Measurements from ENCODE around the gene TRNT1.

TRNT1 gene

GRCh38 chr3:3113042-3113709 lies 13.6 kb upstream of the TRNT1 start:
- DNase-seq, result no peak

GRCh38 chr3:3117651-3118050 lies 9.1 kb upstream of the TRNT1 start:
- no peak for DNase-seq

DNA sequence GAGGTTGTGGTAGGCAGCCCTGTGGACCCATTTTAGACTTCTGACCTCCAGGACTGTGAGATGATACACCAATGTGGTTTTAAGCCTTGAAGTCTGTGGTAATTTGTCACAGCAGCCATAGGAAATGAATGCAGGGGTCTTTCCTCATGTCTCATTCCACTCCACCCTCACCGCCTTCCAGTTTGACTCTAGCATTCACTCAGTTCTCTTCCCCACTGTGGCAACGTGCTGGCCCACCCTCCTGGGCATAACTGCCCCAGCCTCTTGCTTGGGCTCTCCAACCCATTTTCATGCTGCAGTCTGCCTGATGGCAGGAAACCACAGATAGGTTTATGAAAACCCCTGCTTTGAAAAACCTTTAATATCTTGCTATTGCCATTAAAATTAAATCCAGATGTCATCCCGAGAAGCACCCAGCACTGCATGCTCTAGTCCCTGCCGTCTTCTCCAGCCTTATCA lies 7.3 kb upstream of the TRNT1 start:
- DNase-seq, result no peak

- DNase-seq, result no peak
Measured at GRCh38 chr3:3125977-3126376, 763 bp upstream of the TRNT1 start.

- no peak for DNase-seq
Measured at GRCh38 chr3:3127432-3128010, 781 bp downstream of the TRNT1 start.

DNA sequence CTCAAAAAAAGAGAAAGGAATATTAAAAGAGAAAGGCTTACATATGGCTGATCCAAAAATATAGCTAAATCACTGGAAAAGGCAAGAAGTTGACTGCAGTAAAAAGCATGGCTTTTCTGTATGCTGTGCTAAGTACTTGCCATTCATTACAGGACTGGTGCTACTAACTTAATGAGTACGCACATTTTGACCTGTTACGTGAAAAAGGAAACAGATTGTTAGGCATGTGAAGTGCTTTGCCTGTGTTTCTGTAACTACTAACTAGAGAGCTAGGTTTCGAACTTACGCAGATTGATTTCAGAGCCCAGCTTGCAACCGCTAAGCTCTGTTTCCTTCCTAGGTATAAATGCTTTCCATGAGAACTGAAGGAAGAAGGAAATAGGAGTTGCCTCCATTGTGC lies 2.8 kb downstream of the TRNT1 start:
- DNase-seq, result no peak

DNA sequence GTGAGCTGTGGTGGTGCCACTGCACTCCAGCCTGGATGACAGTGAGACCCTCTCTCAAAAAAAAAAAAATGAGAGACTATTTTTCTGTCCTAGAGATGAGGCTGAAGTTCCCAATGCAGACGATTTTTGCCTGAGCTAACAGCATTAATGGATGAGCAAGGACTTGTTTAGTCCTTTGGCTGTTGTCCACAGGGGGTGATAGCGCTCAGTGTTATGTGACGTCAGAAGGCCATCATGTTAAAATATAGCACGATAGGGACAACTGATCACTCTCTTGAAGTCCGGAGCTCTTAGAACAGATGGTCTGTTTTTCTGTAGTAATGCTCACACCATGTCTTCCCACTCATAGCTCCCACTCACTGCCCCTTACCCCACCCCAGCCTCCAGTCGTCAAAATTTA lies 6.8 kb downstream of the TRNT1 start:
- DNase-seq, result no peak

GRCh38 chr3:3134750-3135448 lies 8.2 kb downstream of the TRNT1 start:
- DNase-seq, result peak; percentile 7

DNA sequence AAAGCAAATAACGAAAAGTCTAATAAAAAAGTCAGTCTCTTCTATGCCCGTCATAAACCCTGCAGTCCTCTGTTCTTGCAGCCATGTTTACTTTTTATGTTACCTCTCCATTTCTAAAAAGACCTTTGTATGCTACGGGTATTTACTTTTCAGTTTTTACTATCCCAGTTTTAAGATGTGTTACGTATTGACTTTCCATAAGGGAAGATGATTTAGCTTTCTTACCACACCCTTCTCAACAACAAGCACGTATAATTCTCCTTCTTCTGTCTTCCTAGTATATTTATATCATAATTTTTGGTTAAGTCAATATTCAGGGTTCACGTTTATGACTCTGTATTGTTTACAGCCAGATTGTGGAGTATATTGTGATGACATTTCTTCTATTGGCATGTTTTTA lies 10.8 kb downstream of the TRNT1 start:
- DNase-seq, result no peak

GRCh38 chr3:3141939-3142338 lies 15.2 kb downstream of the TRNT1 start:
- DNase-seq, result no peak

GRCh38 chr3:3145831-3146230 lies 19.1 kb downstream of the TRNT1 start:
- DNase-seq, result no peak

- DNase-seq, result no peak
Measured at GRCh38 chr3:3149560-3149959, 22.8 kb downstream of the TRNT1 start.

- DNase-seq, result no peak
Measured at GRCh38 chr3:3151513-3151912, 24.8 kb downstream of the TRNT1 start.

- no peak for DNase-seq
Measured at GRCh38 chr3:3154879-3155610, 28.3 kb downstream of the TRNT1 start.

- no peak for DNase-seq
Measured at GRCh38 chr3:3157484-3157883, 30.7 kb downstream of the TRNT1 start.

DNA sequence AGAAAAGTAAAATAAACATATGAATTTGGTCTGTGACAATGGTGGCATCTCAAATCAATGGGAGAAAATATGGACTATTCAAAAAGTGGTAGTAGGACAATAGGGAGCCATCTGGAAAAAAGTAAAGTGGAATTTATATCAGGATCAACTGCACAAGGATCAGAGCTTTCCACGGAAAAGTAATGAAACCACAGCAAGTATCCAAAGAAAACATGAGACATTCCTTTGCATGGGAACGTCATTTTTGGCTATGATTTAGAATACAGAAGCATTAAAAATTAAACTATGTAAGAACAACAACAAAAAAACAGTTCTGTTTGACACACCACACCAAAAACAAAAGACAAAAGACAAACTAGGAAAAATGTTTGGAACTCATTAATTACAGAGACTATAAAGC lies 34.1 kb downstream of the TRNT1 start:
- no peak for DNase-seq

DNA sequence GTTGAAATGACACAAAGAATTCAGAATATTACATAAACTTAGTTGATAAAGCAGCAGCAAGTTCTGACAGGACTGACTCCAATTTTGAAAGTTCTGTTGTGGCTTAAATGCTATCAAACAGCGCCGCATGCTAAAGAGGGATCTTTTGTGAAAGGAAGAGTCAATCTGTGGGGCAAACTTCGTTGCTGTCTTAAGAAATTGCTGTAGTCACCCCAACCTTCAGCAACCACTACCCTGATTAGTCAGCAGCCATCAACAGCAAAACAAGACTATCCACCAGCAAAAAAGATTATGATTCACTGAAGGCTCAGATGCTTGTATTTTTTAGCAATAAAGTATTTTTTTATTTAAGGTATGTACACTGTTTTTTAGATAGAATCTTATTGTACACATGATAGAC lies 38.5 kb downstream of the TRNT1 start:
- DNase-seq, result no peak

GRCh38 chr3:3165650-3166049 lies 38.9 kb downstream of the TRNT1 start:
- no peak for DNase-seq

DNA sequence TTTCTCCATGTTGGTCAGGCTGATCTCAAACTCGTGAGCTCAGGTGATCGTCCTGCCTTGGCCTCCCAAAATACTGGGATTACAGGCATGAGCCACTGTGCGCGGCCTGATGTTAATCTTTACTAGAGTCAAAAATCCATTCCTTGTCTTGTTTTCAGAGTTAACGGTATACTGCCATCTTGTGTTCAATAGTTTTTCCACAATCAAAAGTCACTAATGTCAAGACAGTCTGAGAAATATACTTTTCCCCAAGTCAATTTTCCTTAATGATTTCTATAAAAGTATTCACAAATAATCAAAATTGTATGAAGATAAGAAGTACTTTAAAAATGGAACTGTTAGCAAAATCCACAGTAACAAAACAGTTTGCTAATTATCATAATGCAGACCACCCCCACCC lies 44.3 kb downstream of the TRNT1 start:
- DNase-seq, result peak; percentile 20

GRCh38 chr3:3172627-3173026 lies 45.9 kb downstream of the TRNT1 start:
- no peak for DNase-seq

GRCh38 chr3:3177861-3178497 lies 51.2 kb downstream of the TRNT1 start:
- no peak for DNase-seq

- DNase-seq, result no peak
Measured at GRCh38 chr3:3178498-3179328, 52.0 kb downstream of the TRNT1 start.

Data from kidney glomerular epithelial cell (primary cell).